CMK (cell line): Measurements from ENCODE around the gene GLRA2.

Experiments used
- DNase-seq: peaks from one replicate; pipeline ENCODE4 v3.0.0-alpha.2; 2010; ENCODE audit warnings: low read depth

GLRA2 gene

DNA sequence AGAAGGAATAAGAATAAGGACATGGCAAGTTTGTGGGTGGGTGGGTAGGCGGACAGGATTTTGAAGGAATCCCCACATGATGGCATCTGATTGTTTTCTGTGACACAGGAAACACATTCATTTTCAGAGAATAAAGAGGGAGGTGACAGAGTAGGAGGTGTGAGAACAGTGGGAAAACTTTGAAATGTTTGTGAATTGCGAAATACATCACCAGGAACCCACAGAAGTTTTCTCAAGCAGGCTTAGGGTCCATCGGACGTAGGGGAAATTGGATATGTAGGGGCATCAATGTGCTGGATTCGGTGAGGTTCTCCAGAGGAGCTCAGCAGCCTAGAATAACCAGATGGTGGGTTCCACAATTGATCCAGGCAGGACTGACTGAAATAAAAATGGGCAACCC is 171.6 kb downstream of the GLRA2 start:
- DNase-seq = no peak

DNA sequence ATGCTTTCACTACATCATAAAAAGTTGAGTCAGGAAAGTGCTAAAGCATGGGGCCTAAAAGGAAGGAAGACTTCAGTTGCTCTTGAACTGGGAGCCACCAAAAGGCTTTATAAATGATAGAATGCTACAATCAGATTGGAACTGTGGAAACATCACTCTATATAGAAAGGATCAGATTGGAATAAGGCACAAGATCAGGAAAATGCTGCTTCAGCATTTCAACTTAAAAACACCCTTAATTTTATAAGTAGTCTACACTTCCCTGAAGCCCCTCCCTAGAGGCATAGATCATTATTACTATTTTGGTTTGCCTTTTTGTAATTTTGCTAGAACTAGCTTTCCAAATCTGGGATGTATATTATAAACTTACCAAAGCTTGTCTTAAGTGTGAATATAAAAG is 172.8 kb downstream of the GLRA2 start:
- DNase-seq = no peak

DNA sequence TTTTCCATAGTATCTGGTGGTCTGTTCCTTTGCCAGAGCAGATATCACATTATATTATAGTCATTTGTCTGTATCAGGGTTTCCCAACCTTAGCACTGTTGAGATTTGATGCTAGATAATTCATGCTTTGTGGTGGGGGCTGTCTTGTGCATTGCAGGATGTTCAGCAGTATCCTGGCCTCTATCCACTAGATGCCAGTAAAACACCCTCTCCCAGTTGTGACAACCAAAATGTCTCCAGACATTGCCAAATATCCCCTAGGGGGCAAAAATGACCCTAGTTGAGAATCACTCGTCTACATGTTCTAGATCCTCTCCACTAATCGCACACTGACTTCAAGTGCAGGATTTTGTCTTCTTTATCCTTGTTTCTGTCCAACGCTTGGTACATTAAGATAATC is 182.8 kb downstream of the GLRA2 start:
- no peak for DNase-seq

DNA sequence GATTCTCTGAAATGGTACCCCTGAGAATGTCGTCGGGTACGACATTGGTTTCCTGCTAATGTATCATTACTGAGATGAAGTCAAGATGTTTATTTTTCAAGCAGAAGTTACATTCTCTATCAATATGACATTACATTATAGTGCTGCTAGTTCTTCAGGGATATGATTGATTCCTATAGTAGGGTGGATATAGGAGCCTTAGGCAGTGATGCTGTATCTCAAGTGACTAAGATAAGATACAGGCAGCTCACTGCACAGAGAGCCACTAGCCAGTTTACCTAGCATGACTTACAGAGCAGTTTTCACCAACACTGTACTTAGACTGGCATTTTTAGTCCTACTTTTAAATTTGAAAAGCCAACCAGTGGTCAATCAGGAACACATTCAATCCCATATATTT is 188.6 kb downstream of the GLRA2 start:
- no peak for DNase-seq

DNA sequence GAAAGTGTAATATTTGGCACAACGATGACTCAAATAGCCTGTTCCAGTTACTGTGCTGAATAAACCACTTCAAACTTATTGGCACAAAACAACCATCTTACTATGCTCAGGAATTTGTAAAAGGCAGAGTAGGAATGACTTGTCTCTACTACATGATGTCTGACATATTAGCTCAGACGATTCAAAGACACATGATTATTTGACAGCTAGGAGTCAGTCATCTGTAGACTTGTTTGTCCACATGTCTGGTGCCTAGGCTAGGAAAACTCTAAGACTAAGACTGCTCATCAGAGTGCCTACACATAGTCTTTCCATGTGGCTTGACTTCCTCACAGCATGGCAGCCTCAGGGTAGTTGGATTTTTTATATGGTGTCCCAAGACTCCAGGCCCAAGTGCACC is 189.1 kb downstream of the GLRA2 start:
- DNase-seq = no peak

DNA sequence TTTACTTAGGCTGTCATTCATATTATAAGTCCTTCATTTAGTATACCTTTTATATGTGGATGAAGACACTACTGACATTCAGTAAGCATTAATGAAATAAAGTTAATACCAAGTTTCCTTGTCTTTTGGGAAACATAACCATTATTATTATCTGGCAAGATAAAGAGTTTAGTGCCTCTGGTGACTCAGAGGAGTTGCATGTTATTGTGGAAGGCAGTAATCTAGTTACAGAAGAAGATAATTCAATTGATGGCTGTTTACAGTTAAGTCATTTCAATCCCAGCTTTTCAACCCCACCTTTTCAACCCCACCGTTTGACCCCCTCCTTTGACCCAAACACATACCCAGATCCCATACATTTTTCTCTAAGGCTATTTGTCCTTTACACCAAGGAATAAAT is 199.7 kb downstream of the GLRA2 start:
- DNase-seq = no peak

DNA sequence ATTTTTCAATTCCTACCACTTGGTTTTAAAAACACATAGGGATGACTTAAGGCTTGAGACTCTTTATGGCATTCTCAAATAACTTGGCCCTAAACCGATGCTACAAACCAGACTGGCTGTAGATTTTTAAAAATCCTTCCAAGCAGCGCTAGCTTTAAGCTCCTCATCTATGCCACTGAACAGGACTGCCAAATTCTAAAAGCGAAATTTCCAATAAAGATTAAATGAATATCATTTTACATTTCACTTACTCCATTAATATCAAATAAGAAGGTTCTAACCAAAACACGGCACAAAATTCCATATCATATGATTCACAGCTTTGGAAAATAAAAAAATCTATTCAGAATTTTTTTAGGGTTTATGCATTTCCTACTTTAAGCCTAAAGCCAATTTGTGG is 209.3 kb downstream of the GLRA2 start:
- DNase-seq = no peak

DNA sequence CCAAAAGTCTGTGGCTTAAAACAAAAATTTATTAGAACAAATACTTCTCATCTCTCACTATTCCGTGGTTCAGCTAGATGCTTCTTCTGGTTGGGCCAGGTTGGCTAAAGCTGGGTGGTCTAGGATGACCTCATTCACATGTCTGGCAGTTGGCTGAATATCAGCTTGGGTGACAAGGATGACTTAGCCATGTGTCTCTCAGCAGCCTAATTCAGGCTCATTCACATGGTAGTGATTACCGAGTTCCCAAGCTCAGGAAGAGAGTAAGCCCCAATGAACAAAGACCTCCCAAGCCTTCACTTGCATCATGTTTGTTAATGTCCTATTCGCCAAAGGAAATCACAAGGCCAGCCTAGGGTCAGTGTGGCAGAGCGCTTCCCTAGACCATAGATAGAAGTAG is 224.1 kb downstream of the GLRA2 start:
- DNase-seq = no peak

DNA sequence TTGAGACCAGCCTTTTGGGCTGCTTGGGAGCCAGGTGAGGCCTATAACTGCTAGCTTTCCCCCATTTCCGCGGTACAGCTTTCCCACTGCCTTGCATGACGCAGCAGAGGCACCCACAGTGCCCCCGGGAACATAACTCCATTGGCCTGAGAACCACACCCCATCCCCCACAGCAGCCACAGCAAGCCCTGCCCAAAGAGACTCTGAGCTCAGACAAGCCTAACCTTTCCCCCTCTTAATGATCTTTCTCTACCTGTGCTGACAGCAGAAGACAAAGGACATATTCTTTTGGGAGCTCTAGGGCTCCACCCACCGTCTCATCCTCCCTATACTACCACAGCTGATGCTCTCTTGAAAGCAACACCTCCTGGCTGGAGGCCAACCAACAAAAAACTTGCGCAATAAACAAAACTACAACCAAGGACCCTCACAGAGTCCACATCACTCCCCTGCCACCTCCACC is 228.7 kb downstream of the GLRA2 start:
- DNase-seq = no peak

DNA sequence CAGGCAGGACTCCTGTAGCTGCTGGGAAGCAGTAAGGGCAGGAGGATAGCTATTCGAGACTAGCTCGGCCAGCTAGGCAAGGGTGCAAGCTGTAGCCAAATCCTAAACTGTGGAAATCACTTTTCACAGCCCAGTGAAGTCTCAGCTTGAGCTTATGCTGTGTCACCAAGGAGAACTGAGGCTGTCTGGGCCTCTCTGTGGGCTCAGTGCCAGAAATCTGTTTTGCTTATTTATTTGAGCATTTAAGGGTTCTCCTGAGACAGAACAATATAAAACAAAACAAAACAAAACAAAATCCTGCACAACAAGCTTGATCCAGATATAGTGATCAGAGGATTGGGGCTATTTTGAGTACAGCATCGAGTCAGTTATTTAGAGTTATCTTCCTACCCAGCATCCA is 246.1 kb downstream of the GLRA2 start:
- DNase-seq = no peak

DNA sequence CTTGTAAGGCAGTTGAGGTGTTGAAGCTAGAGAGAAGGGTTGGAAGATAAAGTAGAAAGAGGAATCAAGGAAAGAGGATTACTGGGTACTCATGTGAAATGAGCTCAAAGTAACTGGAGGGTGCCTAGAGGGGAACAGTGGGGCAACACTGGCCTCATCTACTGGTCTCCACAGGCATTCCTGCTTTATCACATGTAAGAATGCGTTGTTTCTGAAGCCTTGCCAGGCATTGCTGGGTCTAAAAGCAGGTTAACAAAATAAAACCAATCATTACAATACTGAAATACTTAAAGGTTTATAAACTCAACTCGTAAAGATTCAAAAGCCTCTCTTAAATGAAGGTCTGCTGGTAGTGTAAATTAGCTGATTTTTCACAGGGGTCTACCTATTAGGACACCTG is 247.6 kb downstream of the GLRA2 start:
- DNase-seq = no peak

DNA sequence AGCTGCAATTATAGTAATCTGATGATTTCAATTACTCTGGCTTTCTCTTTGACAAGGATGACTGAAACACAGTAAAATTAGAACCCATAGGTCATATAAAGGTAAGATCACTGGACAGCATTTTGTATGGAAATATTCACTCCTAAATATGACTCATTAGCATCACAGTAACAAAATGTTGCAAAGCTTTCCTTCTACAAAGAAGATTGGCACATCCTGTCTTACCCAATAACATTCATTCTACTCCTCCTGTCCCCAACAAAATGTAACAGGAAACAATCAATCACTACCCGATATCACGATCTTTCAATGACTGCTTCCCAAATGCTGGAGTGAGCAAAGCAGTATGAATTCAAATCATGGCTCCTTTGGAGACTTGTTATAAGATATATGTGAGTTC is 248.2 kb downstream of the GLRA2 start:
- DNase-seq = no peak

DNA sequence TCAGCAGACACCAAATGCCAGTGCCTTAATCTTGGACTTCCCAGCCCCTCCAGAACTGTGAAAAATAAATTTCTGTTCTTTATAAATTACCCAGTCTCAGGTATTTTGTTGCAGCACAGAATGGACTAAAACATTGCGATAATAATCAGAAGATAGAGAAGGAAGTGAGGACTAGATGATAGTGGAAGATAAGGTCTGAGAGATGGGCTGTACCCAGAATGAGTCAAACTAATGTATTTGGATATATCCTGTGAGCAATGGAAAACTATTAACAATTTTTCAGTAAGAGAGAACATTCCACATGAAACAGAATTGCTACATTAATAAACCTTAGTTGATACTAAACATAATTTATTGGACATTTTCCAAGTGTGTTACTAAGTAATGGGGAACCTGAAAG is 250.2 kb downstream of the GLRA2 start:
- DNase-seq = no peak
